Astrocyte (in vitro differentiated cells and primary cell): ENCODE results near the gene MYL12A. TPM values are rescaled to one million over a fixed set of nuclear protein-coding genes. Genes with fewer than 3 reads are reported as not detected.

Experiments
- DNase-seq: peaks from one replicate; pipeline ENCODE4 v3.0.0-alpha.2; 2010; ENCODE audit warnings: low read depth
- FAIRE-seq: peaks from 2 replicates; lab custom pipeline; 2011; peaks lifted over from hg19 to GRCh38; lab: Jason Lieb, UNC
- H2AFZ ChIP-seq: 2 replicates; pipeline ENCODE4 v1.6.0; 2012; ENCODE audit warnings: low read depth, low read length, inconsistent platforms
- H3K27ac ChIP-seq: 2 replicates; pipeline ENCODE4 v1.5.1; 2011; ENCODE audit warnings: low read depth, low read length, inconsistent platforms
- H3K27me3 ChIP-seq: 2 replicates; pipeline ENCODE4 v1.6.0; 2011; ENCODE audit warnings: low read length, inconsistent platforms; ENCODE audit not compliant: insufficient read depth
- H3K36me3 ChIP-seq: 2 replicates; pipeline ENCODE4 v1.5.1; 2011; ENCODE audit warnings: low read length, inconsistent platforms; ENCODE audit not compliant: insufficient read depth
- H3K4me1 ChIP-seq: 2 replicates; pipeline ENCODE4 v1.5.1; 2011; ENCODE audit warnings: low read length, inconsistent platforms; ENCODE audit not compliant: insufficient read depth
- H3K4me2 ChIP-seq: 2 replicates; pipeline ENCODE4 v1.6.0; 2012; ENCODE audit warnings: low read length, inconsistent platforms
- H3K4me3 ChIP-seq: 2 replicates; pipeline ENCODE4 v1.5.1; 2011; ENCODE audit warnings: low read depth, mild to moderate bottlenecking, low read length, inconsistent platforms; ENCODE audit not compliant: insufficient read depth
- H3K79me2 ChIP-seq: 2 replicates; pipeline ENCODE4 v1.6.0; 2012; ENCODE audit warnings: mild to moderate bottlenecking, low read length, inconsistent platforms; ENCODE audit not compliant: insufficient read depth
- H3K9ac ChIP-seq: 2 replicates; pipeline ENCODE4 v1.6.0; 2012; ENCODE audit warnings: mild to moderate bottlenecking, low read length, inconsistent platforms
- H3K9me3 ChIP-seq: 2 replicates; pipeline ENCODE4 v1.5.1; 2012; ENCODE audit warnings: low read depth, mild to moderate bottlenecking, low read length, inconsistent platforms; ENCODE audit not compliant: insufficient read depth
- H4K20me1 ChIP-seq: 2 replicates; pipeline ENCODE4 v1.6.0; 2012; ENCODE audit warnings: low read length, inconsistent platforms; ENCODE audit not compliant: insufficient read depth
- H3K27ac Mint-ChIP-seq: one replicate; pipeline ENCODE4 v1.8.0; 2021; ENCODE audit warnings: mild to moderate bottlenecking, mixed read lengths; ENCODE audit not compliant: unreplicated experiment
- H3K27me3 Mint-ChIP-seq: one replicate; pipeline ENCODE4 v1.8.0; 2021; ENCODE audit warnings: low read depth, mixed read lengths; ENCODE audit not compliant: unreplicated experiment
- H3K36me3 Mint-ChIP-seq: one replicate; pipeline ENCODE4 v1.8.0; 2021; ENCODE audit warnings: low read depth, mixed read lengths; ENCODE audit not compliant: unreplicated experiment
- H3K4me1 Mint-ChIP-seq: one replicate; pipeline ENCODE4 v1.8.0; 2021; ENCODE audit warnings: low read depth, mixed read lengths; ENCODE audit not compliant: unreplicated experiment
- H3K4me3 Mint-ChIP-seq: one replicate; pipeline ENCODE4 v1.8.0; 2021; ENCODE audit warnings: mild to moderate bottlenecking, moderate library complexity, mixed read lengths; ENCODE audit not compliant: unreplicated experiment
- H3K9me3 Mint-ChIP-seq: one replicate; pipeline ENCODE4 v1.8.0; 2021; ENCODE audit warnings: mild to moderate bottlenecking, mixed read lengths; ENCODE audit not compliant: unreplicated experiment
- CTCF ChIP-seq: IDR thresholded peaks from 2 replicates; pipeline ENCODE4 v1.5.1; 2011; ENCODE audit warnings: low read depth, mild to moderate bottlenecking, inconsistent platforms, low read length, moderate library complexity; ENCODE audit not compliant: insufficient read depth
- EZH2 ChIP-seq: IDR thresholded peaks from 2 replicates; pipeline ENCODE4 v1.6.1; 2012; ENCODE audit warnings: mild to moderate bottlenecking, low read length, inconsistent platforms; ENCODE audit not compliant: insufficient read depth
- total RNA-seq: library from RNA; stranded (reverse); gene quantifications from 2 replicates; pipeline ENCODE4 v1.2.1, GENCODE V29; 2021

MYL12A gene
- total RNA-seq, 1 donor from 2014 or later: 682 TPM

GRCh38 chr18:3297025-3297984 lies 49.7 kb downstream of the MYL12A start:
- Mint-ChIP-seq H3K9me3 (peaks cover 11% of the 10 kb centered on the region), H3K36me3 (peaks cover 2% of the 10 kb centered on the region), H3K27ac (peak overlapping the region; percentile 70), H3K4me1 (peaks cover 1% of the 10 kb centered on the region), H3K4me3 (peak overlapping the region; percentile 94), H3K27me3 (no peaks in the 10 kb centered on the region)
- H3K9ac ChIP-seq: peak overlapping the region; percentile 85
- peak overlapping the region; percentile 84 for H3K4me3 ChIP-seq
- no peaks in the 10 kb centered on the region for H3K36me3 ChIP-seq
- H3K27me3 ChIP-seq: no peaks in the 10 kb centered on the region
- no peaks in the 10 kb centered on the region for H4K20me1 ChIP-seq
- FAIRE-seq: peak; percentile 47
- H3K79me2 ChIP-seq: no peaks in the 10 kb centered on the region
- H3K27ac ChIP-seq: peak overlapping the region; percentile 47
- H3K4me2 ChIP-seq: peak overlapping the region; percentile 88
- H3K4me1 ChIP-seq: peaks cover 6% of the 10 kb centered on the region
- peak; percentile 92 for DNase-seq
- peaks cover 3% of the 10 kb centered on the region for H3K9me3 ChIP-seq
- TF ChIP-seq EZH2 (no peak), CTCF (peak; percentile 62)
- peak overlapping the region; percentile 66 for H2AFZ ChIP-seq

GRCh38 chr18:3304832-3305231 lies 57.2 kb downstream of the MYL12A start:
- Histone ChIP-seq H3K79me2 (no peaks in the 10 kb centered on the region), H3K27me3 (no peaks in the 10 kb centered on the region), H3K36me3 (no peaks in the 10 kb centered on the region), H3K9ac (no peak overlapping the region), H4K20me1 (no peaks in the 10 kb centered on the region), H2AFZ (no peak overlapping the region), H3K4me3 (no peak overlapping the region), H3K27ac (peak overlapping the region; percentile 69), H3K9me3 (no peaks in the 10 kb centered on the region), H3K4me2 (peak overlapping the region; percentile 60), H3K4me1 (peaks cover 17% of the 10 kb centered on the region)
- TF ChIP-seq EZH2: no peak
- no peak for TF ChIP-seq CTCF
- H3K27ac Mint-ChIP-seq: peak overlapping the region; percentile 92
- FAIRE-seq (no peak), DNase-seq (peak; percentile 23)
- no peak overlapping the region for H3K4me3 Mint-ChIP-seq
- no peaks in the 10 kb centered on the region for H3K9me3 Mint-ChIP-seq
- H3K36me3 Mint-ChIP-seq: no peaks in the 10 kb centered on the region
- H3K4me1 Mint-ChIP-seq: peaks cover 18% of the 10 kb centered on the region
- no peaks in the 10 kb centered on the region for H3K27me3 Mint-ChIP-seq

DNA sequence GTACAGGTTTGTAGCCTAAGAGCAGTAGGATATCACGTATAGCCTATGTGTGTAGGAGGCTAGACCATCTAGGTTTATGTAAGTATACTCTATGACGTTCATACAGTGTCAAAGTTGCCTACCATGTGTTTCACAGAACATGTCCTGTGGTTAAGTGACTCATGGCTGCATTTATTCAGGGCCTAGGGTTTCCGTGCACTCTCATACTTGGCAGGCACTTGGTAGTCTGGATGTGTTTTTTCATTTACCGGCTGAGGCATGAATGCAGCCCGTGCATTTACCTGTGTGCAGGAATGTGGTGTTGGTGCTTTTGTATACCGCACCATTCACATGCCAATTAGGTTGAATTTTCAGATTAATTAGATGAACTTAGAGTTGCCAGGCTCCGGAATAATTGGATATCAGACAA lies 57.8 kb downstream of the MYL12A start:
- no peaks in the 10 kb centered on the region for H4K20me1 ChIP-seq
- FAIRE-seq: peak; percentile 93
- H3K4me3 ChIP-seq: no peak overlapping the region
- H3K9me3 ChIP-seq: no peaks in the 10 kb centered on the region
- peak overlapping the region; percentile 60 for H3K4me2 ChIP-seq
- Mint-ChIP-seq H3K36me3 (no peaks in the 10 kb centered on the region), H3K27me3 (no peaks in the 10 kb centered on the region), H3K4me1 (peaks cover 18% of the 10 kb centered on the region), H3K9me3 (no peaks in the 10 kb centered on the region), H3K4me3 (no peak overlapping the region), H3K27ac (peak overlapping the region; percentile 92)
- no peaks in the 10 kb centered on the region for H3K36me3 ChIP-seq
- peaks cover 17% of the 10 kb centered on the region for H3K4me1 ChIP-seq
- H3K27ac ChIP-seq: peak overlapping the region; percentile 78
- peak; percentile 100 for DNase-seq
- H3K9ac ChIP-seq: peak overlapping the region; percentile 45
- TF ChIP-seq EZH2: no peak
- TF ChIP-seq CTCF: no peak
- no peaks in the 10 kb centered on the region for H3K79me2 ChIP-seq
- H3K27me3 ChIP-seq: no peaks in the 10 kb centered on the region
- H2AFZ ChIP-seq: no peak overlapping the region
